ENCODE data around the gene TTLL12.

Gene TTLL12

GRCh38 chr22:43213051-43213450, 26.1 kb upstream of the TTLL12 start:
- no peak for DNase-seq

DNA sequence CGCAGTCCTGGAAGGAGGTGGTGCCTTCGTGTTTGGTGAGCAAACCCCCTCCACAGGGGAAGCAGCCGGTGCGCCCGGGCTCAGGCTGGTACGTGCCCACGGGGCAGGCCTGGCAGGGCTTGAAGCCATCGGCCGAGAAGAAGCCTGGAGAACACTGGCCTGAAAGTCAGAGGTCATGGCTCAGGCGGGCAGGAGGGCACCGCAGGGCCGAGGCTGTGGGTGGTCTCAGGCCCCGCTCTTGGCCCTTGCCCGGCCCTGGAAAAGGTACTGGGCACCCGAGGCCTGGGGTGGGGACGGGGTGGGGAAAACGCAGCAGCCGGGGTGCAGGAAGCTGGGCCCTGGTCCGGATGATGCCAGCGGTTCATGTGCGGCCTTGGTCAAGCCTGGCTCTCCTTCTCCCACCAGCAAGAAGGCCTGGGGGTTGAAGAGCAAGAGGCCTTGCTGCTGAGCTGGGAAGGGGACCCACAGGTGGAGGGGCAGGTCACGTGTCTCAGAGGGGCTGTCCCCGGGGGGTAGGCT, 25.6 kb upstream of the TTLL12 start:
- no peak for DNase-seq

GRCh38 chr22:43211941-43212433, 25.1 kb upstream of the TTLL12 start:
- no peak for DNase-seq

DNA sequence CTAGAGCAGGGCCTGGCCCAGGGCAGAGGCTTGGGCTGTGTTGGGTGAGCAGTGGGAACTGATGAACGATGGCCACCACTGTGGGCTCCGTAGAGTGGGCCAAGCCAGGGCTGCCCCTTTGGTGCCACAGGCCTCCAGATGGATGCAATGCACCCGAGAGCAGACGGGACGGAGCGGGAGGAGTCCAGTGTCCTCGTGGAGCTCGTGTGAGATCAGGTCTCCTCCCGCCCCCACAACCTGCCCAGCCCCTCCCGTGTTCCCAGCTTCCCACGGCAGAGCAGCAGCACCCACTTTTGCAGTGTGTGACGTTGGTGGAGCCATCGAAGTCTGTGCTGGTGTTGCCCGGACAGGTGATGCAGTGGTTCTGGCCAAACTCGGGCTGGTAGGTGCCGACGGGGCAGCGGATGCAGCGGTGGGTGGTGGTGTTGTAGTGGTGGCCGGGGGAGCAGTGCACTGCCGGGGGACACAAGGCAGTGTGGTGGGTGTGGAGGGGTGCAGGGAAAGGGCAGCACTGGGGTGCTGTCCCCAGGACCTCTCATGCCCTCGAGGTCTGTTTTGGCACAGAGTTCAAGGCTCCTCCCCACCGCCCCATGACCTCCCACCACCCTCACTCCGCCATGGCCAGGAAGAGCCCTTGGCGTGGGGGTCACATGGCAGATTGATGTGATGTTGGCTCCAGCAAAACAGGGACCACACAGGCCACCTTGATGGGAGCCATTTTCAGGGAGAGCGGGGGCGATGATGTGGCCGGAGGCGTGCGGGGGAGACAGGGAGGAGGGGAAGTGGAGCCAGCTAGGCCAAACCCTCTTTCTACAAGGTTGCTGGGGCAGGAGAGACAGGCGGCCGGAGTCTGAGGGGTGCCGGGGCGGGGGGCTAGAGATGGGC, 23.9 kb upstream of the TTLL12 start:
- DNase-seq: no peak

- DNase-seq: no peak
Measured at GRCh38 chr22:43209971-43210370, 23.0 kb upstream of the TTLL12 start.

- no peak for DNase-seq
Measured at GRCh38 chr22:43209523-43209890, 22.6 kb upstream of the TTLL12 start.

- no peak for DNase-seq
Measured at GRCh38 chr22:43208703-43209522, 22.0 kb upstream of the TTLL12 start.

DNA sequence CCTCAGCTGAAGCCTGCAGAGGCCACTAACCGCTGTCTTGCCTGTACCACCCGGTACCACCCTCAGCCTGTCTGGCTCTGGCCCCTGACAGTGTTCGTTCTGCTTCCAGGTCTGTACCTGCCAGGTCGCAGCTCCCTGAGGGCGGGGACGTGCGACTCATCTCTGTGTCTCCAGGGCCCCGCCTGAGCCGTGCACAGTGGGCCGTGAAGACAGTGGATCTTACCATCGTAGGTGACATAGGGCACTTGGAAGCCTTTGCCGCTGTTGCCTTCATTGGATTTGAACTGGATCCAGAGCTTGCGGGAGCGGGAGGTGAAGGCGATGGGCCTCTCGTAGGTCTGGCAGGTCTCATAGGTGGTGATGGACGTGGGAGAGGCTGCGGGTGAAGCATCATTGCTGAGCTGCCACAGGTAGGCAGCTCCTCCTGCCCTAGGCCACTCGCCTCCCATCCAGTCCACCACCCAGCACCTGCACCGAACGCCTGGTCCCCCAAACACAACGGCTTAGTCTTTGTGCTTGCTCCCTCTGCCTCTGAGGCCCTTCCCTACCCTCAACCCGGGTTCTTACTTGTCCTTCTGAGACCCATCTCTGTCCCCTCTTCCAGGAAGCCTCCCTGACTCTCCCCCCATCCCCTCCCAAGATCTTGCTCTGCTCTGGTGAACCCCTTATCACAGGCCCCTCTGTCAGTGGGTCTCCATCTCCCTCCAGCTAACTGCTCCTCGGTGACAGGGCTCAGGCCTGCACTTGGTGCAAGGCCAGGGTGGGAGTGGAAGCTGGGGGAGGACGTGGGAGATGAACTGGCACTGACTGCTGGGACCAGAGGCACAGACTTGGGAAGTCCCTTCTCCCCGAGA, 21.1 kb upstream of the TTLL12 start:
- no peak for DNase-seq

GRCh38 chr22:43207386-43207785, 20.5 kb upstream of the TTLL12 start:
- DNase-seq: no peak

DNA sequence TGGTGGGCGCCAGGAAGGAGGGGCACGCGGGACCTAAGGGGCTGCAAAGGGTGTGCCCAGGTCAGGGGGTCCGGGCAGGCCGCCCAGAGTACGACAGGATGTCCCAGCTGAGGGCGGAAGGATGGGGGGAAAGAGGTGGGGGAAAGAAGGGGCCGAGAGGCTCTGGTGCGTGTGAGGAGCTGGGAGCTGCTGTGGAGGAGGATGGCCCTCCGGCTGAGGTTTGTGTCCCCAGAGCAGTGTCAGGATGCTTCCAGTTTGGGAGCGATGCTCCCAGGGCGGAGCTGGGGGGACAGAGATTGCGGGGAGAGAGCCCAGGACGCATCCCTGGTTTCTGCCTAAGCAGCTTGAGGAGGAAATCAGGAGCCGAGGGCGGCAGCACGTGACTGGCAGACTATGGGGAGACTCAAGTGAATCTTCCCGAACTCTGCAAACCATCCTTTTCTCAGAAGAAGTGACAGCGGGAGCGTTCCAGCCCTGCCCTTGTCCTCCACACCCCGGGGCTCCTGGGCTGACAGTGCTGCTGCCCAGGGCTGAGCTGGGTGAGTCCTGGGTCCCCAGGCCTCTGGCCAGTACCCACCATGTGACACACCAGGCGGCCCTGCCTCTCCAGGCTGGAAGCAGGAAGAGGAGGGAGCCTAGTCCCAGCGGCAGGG, 19.7 kb upstream of the TTLL12 start:
- DNase-seq: no peak

DNA sequence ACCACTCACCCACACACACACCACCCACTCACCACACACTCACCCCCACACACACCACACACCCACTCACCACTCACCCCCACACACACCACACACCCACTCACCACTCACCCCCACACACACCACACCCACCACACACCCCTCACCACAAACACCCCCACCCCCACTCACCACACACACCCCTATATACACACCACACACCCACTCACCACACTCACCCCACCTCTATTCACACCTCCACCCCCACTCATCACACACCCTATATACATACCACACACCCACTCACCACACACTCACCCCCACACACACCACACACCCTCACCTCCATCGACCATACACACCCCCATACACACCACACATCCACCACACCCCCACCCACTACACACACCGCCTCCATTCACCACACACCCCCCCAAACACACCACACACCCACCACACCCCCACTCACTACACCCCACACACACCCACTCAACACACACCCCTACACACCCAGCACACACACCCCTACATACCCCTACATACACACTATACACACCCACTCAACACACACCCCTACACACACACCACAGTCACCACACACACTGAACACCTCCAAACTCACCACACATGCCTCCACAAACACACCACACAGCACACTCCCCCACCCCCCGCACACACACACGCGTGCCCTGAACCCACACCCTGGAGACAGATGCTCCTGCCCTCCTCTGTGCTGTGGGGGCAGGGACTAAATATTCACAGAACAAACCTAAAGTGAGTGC, 19.0 kb upstream of the TTLL12 start:
- no peak for DNase-seq

DNA sequence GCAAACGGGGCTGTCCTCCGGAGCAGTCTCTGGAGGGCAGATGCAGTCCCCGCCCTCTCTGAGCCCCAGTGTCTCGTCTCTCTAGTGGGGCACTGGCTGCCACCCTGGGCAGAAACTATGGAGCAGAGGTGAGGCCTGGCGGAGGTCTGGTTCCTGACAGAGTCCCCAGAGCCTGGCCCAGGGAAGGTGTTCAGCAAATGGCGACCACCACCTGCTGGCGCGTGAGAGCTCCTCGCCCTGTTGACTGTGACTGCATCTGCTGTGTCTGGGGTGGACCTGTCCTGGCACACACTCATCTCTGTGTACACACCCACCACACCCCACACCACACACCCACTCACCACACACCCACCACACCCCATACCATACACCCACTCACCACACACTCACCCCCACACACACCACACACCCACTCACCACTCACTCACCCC, 18.3 kb upstream of the TTLL12 start:
- no peak for DNase-seq

- no peak for DNase-seq
Measured at GRCh38 chr22:43203471-43203981, 16.6 kb upstream of the TTLL12 start.

DNA sequence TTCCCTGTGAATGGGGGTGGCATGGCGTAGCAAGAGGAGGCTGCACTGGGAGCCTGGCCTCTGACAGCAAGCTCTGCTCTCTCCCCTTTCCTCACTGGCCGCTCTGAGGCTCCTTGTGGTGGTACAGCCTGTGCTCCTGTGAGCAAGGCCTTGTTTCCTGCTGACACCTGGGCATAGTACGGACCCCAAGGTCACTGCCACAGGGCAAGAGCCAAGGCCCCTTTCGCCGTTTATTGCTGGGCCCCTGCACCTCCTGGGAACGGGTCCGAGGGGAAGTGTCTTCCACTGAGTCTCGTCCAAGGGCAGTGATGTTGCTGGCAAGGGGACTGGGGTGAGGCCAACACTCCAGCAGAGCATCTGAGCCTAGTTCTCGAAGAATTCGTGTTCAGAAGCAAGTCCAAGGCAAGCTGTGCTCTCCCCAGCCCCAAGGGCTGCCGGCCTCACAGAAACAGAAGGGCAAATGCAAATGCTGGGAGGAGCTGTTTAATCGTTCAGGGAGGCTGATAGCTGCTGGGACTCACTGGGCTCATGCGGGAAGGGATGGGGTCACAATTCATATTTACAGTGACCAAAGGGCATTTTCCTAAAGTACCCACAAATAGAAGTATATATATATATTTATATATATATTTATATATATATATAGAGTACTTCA, 15.9 kb upstream of the TTLL12 start:
- DNase-seq: no peak

- DNase-seq: no peak
Measured at GRCh38 chr22:43202326-43202725, 15.4 kb upstream of the TTLL12 start.

GRCh38 chr22:43201486-43202219, 14.7 kb upstream of the TTLL12 start:
- DNase-seq: no peak

- no peak for DNase-seq
Measured at GRCh38 chr22:43200555-43200954, 13.6 kb upstream of the TTLL12 start.

GRCh38 chr22:43200031-43200430, 13.1 kb upstream of the TTLL12 start:
- DNase-seq: no peak

DNA sequence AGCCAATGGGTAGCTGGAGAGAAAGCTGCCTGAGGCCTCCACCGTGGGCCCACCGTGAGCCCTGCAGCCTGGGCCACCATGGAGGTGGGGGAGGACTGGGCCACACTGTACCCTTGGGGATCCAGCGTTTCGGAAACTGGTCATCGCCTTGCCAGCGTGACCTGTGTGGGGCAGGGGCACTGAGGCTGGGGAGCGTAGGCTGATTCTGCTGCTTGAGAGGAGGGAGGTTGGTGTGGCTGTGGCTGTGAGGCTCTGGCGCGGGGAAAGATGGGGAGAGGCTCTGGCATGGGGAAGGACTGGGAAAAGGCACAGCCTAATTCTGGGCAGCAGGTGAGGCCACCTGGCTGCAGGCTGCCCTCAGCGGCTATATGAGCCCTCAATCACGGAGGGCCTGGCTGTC, 12.6 kb upstream of the TTLL12 start:
- DNase-seq: no peak

GRCh38 chr22:43198936-43199335, 12.0 kb upstream of the TTLL12 start:
- DNase-seq: no peak
